Measurements from ENCODE around the gene ASPSCR1. TPM values are rescaled to one million over a fixed set of nuclear protein-coding genes. Genes with fewer than 3 reads are reported as not detected.
A peak's percentile ranks its signal among the peaks of the same experiment; 100 is the strongest.

Gene ASPSCR1
- total and polyA plus RNA-seq, 2 of the 13 experiments (the other 11 are each of a cell fraction or from before 2014, with no cell fraction given), result 274 to 314 TPM

GRCh38 chr17:82007495-82008257, 30.2 kb downstream of the ASPSCR1 start (continued):
- peak; percentile 29; the same call in 1 of the 2 replicates for TF ChIP-seq ZNF772 (CRISPR knock-in tag; IDR thresholded peaks at IDR 0.05)
- TF ChIP-seq ZNF138 (CRISPR knock-in tag; IDR thresholded peaks at IDR 0.05; ENCODE audit: low read depth), result 0 out of 2 replicates have a peak, but pooled peaks have one; percentile 28
- TF ChIP-seq ZNF510 (CRISPR knock-in tag; IDR thresholded peaks at IDR 0.05; ENCODE audit: low read depth), result no peak
- 0 out of 2 replicates have a peak, but pooled peaks have one; percentile 32 for TF ChIP-seq ZNF670 (CRISPR knock-in tag; IDR thresholded peaks at IDR 0.05; ENCODE audit: borderline replicate concordance)
- no peak for TF ChIP-seq KLF16 (CRISPR knock-in tag; IDR thresholded peaks at IDR 0.05)
- TF ChIP-seq, protein P1, sequence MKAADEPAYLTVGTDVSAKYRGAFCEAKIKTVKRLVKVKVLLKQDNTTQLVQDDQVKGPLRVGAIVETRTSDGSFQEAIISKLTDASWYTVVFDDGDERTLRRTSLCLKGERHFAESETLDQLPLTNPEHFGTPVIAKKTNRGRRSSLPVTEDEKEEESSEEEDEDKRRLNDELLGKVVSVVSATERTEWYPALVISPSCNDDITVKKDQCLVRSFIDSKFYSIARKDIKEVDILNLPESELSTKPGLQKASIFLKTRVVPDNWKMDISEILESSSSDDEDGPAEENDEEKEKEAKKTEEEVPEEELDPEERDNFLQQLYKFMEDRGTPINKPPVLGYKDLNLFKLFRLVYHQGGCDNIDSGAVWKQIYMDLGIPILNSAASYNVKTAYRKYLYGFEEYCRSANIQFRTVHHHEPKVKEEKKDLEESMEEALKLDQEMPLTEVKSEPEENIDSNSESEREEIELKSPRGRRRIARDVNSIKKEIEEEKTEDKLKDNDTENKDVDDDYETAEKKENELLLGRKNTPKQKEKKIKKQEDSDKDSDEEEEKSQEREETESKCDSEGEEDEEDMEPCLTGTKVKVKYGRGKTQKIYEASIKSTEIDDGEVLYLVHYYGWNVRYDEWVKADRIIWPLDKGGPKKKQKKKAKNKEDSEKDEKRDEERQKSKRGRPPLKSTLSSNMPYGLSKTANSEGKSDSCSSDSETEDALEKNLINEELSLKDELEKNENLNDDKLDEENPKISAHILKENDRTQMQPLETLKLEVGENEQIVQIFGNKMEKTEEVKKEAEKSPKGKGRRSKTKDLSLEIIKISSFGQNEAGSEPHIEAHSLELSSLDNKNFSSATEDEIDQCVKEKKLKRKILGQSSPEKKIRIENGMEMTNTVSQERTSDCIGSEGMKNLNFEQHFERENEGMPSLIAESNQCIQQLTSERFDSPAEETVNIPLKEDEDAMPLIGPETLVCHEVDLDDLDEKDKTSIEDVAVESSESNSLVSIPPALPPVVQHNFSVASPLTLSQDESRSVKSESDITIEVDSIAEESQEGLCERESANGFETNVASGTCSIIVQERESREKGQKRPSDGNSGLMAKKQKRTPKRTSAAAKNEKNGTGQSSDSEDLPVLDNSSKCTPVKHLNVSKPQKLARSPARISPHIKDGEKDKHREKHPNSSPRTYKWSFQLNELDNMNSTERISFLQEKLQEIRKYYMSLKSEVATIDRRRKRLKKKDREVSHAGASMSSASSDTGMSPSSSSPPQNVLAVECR (CRISPR knock-in tag; IDR thresholded peaks at IDR 0.05; ENCODE audit: borderline replicate concordance), result peak; percentile 38; the same call in 1 of the 2 replicates
- peak; percentile 43; the same call in 1 of the 2 replicates for TF ChIP-seq FOXC1 (CRISPR knock-in tag; IDR thresholded peaks at IDR 0.05; ENCODE audit: borderline replicate concordance)
- peak; percentile 82; the same call in 1 of the 2 replicates for TF ChIP-seq HNRNPL (IDR thresholded peaks at IDR 0.05; ENCODE audit: low read depth, low read length)
- peak; percentile 9 for TF ChIP-seq SRSF1 (optimal IDR thresholded peaks at IDR 0.05; ENCODE audit: low read depth, low read length)
- TF ChIP-seq, protein P2, sequence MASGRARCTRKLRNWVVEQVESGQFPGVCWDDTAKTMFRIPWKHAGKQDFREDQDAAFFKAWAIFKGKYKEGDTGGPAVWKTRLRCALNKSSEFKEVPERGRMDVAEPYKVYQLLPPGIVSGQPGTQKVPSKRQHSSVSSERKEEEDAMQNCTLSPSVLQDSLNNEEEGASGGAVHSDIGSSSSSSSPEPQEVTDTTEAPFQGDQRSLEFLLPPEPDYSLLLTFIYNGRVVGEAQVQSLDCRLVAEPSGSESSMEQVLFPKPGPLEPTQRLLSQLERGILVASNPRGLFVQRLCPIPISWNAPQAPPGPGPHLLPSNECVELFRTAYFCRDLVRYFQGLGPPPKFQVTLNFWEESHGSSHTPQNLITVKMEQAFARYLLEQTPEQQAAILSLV (CRISPR knock-in tag; IDR thresholded peaks at IDR 0.05; ENCODE audit: borderline replicate concordance), result no peak
- TF ChIP-seq, protein P3, sequence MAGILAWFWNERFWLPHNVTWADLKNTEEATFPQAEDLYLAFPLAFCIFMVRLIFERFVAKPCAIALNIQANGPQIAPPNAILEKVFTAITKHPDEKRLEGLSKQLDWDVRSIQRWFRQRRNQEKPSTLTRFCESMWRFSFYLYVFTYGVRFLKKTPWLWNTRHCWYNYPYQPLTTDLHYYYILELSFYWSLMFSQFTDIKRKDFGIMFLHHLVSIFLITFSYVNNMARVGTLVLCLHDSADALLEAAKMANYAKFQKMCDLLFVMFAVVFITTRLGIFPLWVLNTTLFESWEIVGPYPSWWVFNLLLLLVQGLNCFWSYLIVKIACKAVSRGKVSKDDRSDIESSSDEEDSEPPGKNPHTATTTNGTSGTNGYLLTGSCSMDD (CRISPR knock-in tag; IDR thresholded peaks at IDR 0.05), result no peak
- no peak for TF ChIP-seq ZNF232 (CRISPR knock-in tag; IDR thresholded peaks at IDR 0.05; ENCODE audit: borderline replicate concordance)
- TF ChIP-seq CHCHD3 (CRISPR knock-in tag; IDR thresholded peaks at IDR 0.05), result 0 out of 2 replicates have a peak, but pooled peaks have one; percentile 66
- 0 out of 2 replicates have a peak, but pooled peaks have one; percentile 16 for TF ChIP-seq TARDBP (CRISPR knock-in tag; IDR thresholded peaks at IDR 0.05)
- TF ChIP-seq SRY (CRISPR knock-in tag; IDR thresholded peaks at IDR 0.05), result no peak
- TF ChIP-seq, protein P4, sequence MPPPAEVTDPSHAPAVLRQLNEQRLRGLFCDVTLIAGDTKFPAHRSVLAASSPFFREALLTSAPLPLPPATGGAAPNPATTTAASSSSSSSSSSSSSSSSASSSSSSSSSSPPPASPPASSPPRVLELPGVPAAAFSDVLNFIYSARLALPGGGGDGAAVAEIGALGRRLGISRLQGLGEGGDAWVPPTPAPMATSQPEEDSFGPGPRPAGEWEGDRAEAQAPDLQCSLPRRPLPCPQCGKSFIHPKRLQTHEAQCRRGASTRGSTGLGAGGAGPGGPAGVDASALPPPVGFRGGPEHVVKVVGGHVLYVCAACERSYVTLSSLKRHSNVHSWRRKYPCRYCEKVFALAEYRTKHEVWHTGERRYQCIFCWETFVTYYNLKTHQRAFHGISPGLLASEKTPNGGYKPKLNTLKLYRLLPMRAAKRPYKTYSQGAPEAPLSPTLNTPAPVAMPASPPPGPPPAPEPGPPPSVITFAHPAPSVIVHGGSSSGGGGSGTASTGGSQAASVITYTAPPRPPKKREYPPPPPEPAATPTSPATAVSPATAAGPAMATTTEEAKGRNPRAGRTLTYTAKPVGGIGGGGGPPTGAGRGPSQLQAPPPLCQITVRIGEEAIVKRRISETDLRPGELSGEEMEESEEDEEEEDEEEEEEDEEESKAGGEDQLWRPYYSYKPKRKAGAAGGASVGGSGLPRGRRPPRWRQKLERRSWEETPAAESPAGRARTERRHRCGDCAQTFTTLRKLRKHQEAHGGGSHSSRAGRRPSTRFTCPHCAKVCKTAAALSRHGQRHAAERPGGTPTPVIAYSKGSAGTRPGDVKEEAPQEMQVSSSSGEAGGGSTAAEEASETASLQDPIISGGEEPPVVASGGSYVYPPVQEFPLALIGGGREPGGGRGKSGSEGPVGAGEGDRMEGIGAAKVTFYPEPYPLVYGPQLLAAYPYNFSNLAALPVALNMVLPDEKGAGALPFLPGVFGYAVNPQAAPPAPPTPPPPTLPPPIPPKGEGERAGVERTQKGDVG (CRISPR knock-in tag; IDR thresholded peaks at IDR 0.05; ENCODE audit: borderline replicate concordance), result peak; percentile 55
- TF ChIP-seq AKAP8 (CRISPR knock-in tag; IDR thresholded peaks at IDR 0.05), result peak; percentile 68; the same call in 1 of the 2 replicates
- TF ChIP-seq PRMT3 (CRISPR knock-in tag; IDR thresholded peaks at IDR 0.05; ENCODE audit: borderline replicate concordance, low read depth), result no peak
